Adipose tissue (tissue), 3 donors: ENCODE data around the gene MYDGF. TPM values are rescaled to one million over a fixed set of nuclear protein-coding genes. Genes with fewer than 3 reads are reported as not detected.

Experiments used
- H3K27ac ChIP-seq: one replicate; pipeline ENCODE4 v1.5.1; 2013; ENCODE audit warnings: low read depth, low read length
- WGBS, 3 donors: extraction: QIAGEN DNeasy Blood & Tissue Kit; methylation state at CpG; one replicate each; pipeline ENCODE4 v1.1.7; 2013; 5-methylcytosine and 5-hydroxymethylcytosine counted together
- polyA plus RNA-seq, 3 donors: library from polyadenylated mRNA; stranded (reverse); fragments of 200-250 nt; gene quantifications; one replicate each; pipeline ENCODE4 v1.2.3, GENCODE V29; 2013
- donor health status: healthy with polysubstance abuse.
- donor health status: Bipolar disorder and iron deficiency.
- donor health status: healthy.

The MYDGF gene
- polyA plus RNA-seq, 3 donors = 53.1 to 168 (median 129) TPM

DNA sequence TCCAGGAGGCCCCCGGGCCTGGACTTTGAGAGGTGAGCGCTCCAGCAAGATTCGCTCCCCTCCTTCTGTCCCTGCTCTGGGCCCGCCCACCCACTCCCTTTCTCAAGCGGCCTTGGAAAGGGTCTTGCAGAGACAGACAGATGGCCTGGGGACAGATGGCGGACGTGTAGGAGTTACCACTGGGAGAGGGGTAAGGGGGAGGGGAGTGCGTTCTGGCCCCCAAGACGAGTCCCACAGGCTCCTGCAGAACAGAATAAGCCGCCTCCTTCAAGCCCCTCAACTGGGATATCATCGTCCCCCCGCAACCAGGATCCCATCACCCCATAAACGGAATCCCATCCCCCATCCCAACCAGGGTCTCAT, 34.4 kb downstream of the MYDGF start:
- WGBS, 3 donors = 29 to 48% (median 29%) methylated on average over 11 to 13 of the region's 13 CpGs
- no peak overlapping the region for H3K27ac ChIP-seq

DNA sequence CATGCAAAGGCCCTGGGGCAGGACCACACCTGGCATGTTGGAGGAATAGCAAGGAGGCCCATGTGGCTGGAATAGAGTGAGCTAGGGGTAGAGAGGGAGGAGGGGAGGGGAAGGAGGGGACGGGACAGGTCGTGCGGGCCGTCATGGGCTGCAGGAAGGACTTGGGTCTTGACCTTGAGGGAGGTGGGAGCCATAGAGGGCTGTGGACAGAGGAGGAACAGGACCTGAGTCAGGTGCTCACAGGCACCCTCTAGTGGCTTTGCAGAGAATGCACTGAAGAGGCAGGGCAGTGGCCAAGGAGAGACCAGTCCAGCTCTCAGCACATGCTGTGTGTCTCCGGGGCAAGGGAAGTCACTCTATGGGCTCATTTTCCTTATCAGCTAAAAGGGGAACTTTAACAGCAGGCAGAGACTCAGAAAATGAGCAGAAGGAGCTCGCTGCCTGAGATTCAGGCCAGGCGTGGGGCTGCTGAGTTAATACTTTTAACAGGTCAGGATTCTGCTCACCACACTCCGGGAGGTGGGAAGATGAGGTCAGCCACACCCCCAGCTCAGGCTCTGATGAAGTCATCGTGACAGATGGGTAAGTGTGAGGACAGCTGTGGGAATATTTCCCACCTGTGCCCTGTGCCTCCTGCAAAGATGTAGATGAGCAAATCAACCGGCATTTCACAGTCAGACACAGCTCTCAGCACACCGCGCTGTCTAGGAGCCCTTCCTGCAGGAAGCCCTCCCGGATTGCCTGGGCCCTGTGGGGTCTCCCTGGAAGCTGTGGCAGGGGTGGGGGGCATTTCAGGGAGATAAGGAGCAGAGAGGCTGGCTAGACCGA, 36.8 kb downstream of the MYDGF start:
- 27 to 38% (median 33%) methylated on average over 14 of the region's 14 CpGs for WGBS, 3 donors
- no peak overlapping the region for H3K27ac ChIP-seq

DNA sequence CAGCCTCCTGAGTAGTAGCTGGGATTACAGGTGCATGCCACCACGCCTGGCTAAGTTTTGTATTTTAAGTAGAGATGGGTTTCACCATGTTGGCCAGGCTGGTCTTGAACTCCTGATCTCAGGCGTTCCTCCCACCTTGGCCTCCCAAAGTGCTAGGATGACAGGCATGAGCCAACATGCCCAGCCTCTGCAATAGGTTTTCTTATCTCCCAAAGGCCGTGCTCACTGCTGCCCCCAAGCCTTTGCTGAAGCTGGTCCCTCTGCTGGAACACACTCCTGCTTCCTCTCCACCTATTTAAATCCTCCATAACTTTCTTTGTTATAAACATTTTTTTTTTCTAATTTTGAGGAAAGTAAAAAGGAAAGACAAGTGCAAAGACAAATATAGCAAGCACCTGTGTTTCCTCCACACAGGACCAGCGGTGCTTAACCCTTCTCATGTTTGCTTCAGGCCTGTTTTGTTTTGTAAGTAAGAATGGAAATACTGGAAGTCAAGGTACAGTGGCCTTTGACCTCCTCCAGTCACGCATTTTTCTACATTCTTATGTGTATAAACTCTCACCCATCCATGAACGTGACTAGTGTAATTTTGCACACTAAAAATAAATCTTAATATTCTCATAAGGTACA, 45.3 kb downstream of the MYDGF start:
- H3K27ac ChIP-seq = no peak overlapping the region
- 45 to 57% (median 55%) methylated on average over 6 of the region's 6 CpGs for WGBS, 3 donors

DNA sequence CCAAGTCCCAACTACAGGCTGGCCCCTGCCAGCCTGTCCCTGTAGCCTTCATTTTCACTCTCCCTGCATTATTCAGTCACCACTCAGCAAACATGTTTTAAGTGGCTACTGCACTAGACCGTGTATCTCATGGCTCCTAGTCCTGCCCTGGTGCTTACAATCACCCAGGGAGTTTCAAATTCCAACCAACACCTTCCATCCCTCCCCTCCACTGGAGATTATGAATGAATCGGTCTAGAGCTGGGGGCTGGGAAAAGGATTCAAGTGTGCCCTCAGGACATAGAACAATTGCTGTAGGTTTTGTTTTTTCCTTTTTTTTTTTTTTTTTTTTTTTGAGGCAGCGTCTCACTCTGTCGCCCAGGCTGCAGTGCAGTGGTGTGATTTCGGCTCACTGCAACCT, 45.8 kb downstream of the MYDGF start:
- no peak overlapping the region for H3K27ac ChIP-seq
- WGBS, 3 donors = 77 to 85% (median 82%) methylated on average over 3 to 5 of the region's 5 CpGs

DNA sequence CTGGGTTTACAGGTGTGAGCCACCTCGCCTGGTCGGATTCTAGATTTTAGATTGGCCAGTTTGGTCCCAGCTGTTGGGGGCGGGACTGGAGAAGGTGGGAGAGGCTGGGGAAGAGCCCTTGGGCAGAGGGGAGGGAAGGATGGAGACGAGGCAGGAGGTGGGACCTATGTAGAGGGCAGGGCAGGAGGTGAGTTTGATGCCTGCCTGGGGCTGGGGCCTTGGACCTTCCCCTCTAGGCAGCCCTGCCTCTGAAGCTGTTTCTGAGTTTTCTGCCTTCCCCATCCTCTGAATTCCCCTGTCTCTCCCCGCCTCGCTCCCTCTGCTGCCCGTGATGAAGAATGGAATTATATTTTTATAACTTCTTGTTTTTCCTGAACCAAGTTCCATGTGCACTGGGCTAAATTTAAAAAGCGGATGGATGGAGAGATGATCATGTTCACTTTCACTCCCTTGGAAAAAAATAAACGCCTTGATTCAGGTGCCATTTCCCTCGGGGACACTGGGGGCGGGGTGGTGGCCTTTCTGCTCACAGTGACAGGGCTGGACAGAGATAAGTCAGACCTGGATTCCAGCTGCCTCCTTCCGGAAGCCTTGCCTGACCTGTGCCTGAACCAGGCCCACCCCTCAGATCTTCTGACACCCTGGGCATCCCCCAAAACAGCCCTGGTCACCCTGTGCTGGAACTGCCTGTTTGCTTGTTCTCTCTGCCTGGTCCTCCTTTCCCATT, 47.3 kb downstream of the MYDGF start:
- no peak overlapping the region for H3K27ac ChIP-seq
- WGBS, 3 donors = 35 to 49% (median 48%) methylated on average over 12 of the region's 12 CpGs

DNA sequence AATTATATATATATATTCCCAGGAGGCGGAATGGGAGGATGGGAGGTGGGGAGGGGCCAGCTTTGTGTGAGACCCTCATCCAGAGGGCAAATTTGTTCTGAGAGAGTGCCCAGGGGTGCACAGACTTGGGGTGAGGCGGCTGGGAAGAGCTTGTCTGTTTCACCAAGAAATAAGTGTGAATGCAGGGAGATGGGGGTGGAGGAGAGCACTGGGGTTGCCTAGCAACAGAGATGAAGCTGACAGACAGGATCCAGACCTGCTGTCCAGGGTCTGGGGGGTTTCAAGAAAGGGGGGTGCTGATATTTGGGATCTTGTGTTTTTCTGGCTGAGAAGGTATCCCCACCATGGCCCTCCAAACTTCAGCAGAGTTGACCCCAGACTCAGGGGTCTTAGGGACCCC, 49.5 kb downstream of the MYDGF start:
- no peak overlapping the region for H3K27ac ChIP-seq
- WGBS, 3 donors = 36 to 73% (median 72%) methylated on average over 2 of the region's 2 CpGs

DNA sequence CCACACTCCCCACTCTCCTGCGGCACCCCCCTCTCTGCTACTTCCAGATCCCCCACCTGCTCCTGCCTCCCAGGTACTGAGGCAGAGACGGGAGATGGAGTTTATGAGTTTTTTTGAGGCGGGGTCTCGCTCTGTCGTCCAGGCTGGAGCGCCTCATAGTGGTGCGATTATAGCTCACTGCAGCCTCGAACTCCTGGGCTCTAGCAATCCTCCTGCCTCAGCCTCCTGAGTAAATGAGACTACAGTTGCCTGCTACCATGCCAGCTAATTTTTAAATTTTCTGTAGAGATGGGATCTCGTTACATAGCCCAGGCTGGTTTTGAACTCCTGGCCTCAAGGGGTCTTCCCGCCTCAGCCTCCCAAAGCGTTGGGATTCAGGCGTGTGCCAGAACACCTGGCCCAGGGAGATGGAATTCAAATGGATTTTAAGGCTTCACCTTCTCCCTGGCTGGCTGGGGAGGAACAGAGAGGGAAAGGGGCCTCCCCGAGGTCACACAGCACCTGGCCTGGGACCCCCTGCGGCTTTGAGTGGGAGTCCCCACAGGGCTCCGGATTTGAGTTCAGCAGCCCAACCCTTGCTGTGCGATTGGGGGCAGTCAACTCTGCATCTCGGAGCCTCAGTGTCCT, 50.4 kb downstream of the MYDGF start:
- WGBS, 3 donors = 68 to 73% (median 71%) methylated on average over 17 of the region's 17 CpGs
- H3K27ac ChIP-seq = no peak overlapping the region

DNA sequence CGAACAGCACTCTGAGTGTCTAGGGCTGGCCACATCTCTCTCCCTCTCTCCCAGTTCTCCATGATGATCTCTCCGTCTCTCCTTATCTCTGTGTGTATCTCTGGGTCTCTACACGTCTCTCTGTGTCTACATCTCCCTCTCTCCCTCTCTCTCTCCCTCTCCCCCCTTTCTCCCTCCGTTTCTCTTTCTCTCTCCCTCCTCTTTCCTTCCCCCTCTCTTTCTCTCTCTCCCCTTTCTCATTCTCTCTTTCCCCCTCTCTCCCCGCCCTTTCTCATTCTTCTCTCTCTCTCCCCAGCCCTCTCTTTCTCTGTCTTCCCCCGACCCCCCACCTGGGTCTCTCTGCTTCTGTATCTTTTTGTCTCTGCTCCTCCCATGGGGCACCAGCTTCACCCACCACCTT, 52.1 kb downstream of the MYDGF start:
- WGBS, 3 donors = 27 to 53% (median 46%) methylated on average over 6 of the region's 6 CpGs
- H3K27ac ChIP-seq = no peak overlapping the region

DNA sequence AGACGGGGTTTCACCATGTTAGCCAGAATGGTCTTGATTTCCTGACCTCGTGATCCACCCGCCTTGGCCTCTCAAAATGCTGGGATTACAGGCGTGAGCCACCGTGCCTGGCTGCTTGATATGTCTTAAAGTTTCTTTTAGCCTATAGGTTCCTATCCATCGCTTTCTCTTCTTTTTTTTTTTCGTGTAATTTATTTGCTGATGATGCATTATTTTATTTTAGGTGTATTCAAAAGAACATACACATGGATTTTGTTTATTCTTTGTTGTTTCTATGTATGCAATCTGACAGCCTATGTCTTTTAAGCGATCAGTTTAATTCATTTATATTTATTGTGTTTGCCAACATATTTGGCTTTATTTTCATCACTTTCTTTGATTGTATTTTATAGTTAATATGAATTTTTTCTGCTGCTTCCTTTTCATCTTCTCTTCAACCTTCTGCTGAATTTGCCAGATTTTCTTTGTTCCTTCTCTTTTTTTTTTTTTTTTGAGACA, 56.8 kb downstream of the MYDGF start:
- 89 to 95% (median 94%) methylated on average over 8 of the region's 8 CpGs for WGBS, 3 donors
- H3K27ac ChIP-seq = no peak overlapping the region

DNA sequence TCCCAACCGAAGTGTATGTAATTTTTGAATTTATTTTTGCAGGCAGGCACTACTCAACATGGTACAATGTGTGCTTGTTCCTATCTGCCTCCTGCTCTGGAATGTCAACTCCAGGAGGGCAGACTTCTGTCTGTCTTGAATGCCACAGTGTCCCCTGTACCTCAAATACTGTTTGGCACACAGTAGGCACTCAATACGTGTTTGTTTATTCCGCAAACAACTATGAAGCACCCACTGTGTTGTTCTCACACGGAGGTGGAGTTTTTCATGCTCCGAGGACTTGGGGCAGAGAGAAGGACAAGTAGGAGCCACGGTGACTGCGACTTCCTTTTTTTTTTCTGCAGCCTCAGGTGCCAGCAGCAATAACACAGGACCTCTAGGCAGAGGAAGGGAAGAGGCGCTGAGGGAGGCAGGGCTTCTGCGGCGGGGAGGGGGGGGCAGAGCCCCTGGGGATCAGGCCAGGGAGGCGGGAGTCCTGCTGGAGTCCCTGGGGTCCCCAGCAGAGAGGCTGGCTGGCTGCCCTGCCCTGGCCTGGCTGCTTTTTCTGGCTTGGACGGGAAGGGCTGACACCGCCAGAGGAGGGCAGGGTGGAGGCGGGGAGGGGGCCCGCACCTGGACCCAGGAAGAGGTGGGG, 60.1 kb downstream of the MYDGF start:
- no peak overlapping the region for H3K27ac ChIP-seq
- WGBS, 3 donors = 14 to 15% (median 15%) methylated on average over 14 to 15 of the region's 15 CpGs

Other genes with a start within 250 kb of the MYDGF start
- 100 to 1,000 TPM in 2 of 3 donors, 10 to 100 TPM in 1; 81.6 to 161 (median 146) TPM for gene UBXN6, start 212.5 kb downstream of the MYDGF start, polyA plus RNA-seq
- 10 to 100 TPM; 20.5 to 60.3 (median 24.6) TPM for gene HDGFL2, start 198.0 kb downstream of the MYDGF start, polyA plus RNA-seq
- gene PLIN4, start 151.9 kb downstream of the MYDGF start, polyA plus RNA-seq = 100 to 1,000 TPM in 2 of 3 donors, 10 to 100 TPM in 1; 73.6 to 954 (median 135) TPM
- gene PLIN5, start 135.1 kb downstream of the MYDGF start, polyA plus RNA-seq = 100 to 1,000 TPM in 1 of 3 donors, 10 to 100 TPM in 2; 38.2 to 205 (median 66.1) TPM
- 10 to 100 TPM in 2 of 3 donors, 1 to 10 TPM in 1; 7.1 to 18.6 (median 13.4) TPM for gene LRG1, start 130.3 kb downstream of the MYDGF start, polyA plus RNA-seq
- 10 to 100 TPM in 2 of 3 donors, 1 to 10 TPM in 1; 3.3 to 34.5 (median 18.6) TPM for gene SEMA6B, start 110.7 kb downstream of the MYDGF start, polyA plus RNA-seq
- 1 to 10 TPM; 2.0 to 9.2 (median 5.3) TPM for gene TNFAIP8L1, start 30.8 kb downstream of the MYDGF start, polyA plus RNA-seq
- 10 to 100 TPM; 18.6 to 36.4 (median 23.4) TPM for gene DPP9, start 53.5 kb upstream of the MYDGF start, polyA plus RNA-seq
- 1 to 10 TPM; 3.3 to 6.1 (median 5.5) TPM for gene FEM1A, start 121.4 kb upstream of the MYDGF start, polyA plus RNA-seq
- gene TICAM1, start 161.4 kb upstream of the MYDGF start, polyA plus RNA-seq = 10 to 100 TPM in 1 of 3 donors, 1 to 10 TPM in 2; 5.9 to 16.3 (median 9.6) TPM
- gene PLIN3, start 197.3 kb upstream of the MYDGF start, polyA plus RNA-seq = 10 to 100 TPM; 22.0 to 55.5 (median 46.2) TPM
- under 1 TPM in 2 of 3 donors, not detected in 1; 0.05 to 0.09 TPM for gene ARRDC5, start 232.6 kb upstream of the MYDGF start, polyA plus RNA-seq
- gene UHRF1, start 239.2 kb upstream of the MYDGF start, polyA plus RNA-seq = under 1 TPM; 0.25 to 0.49 (median 0.45) TPM